ENCODE measurements around the gene DENND1C. TPM values are rescaled to one million over a fixed set of nuclear protein-coding genes. Genes with fewer than 3 reads are reported as not detected.

DENND1C gene
- total RNA-seq, 4 donors from 2014 or later, result 1.1 to 8.1 (median 2.5) TPM

DNA sequence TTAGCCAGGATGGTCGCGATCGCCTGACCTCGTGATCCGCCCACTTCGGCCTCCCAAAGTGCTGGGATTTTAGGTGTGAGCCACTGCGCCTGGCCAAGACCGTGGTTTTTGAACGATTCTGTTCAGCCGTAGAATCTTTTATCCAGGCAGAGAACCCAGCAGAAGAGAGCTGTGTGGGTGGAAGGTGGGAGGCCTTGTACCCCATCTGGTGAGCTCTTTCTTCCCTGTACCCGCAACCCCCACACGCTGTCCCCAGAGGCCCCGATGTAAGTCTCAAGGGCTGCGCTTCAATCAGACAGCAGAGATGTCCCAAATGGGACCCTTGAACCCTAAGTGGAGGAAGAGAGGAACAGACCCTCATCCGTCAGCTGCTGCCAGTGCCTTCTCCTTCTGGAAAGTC, 25.7 kb downstream of the DENND1C start:
- 96 to 98% methylated on average over 15 of the region's 15 CpGs for WGBS, 2 donors
- H3K4me3 ChIP-seq, result no peak overlapping the region
- no peaks in the 10 kb centered on the region for H3K27me3 ChIP-seq
- H3K4me1 ChIP-seq, result peaks cover 0 to 24% (median 9%) of the 10 kb centered on the region in 4 donors
- DNase-seq (ENCODE audit: low spot score in 2 of 2), result no peak
- H3K9me3 ChIP-seq, result peaks cover 0 to 27% (median 0%) of the 10 kb centered on the region in 4 donors
- H3K36me3 ChIP-seq, result peaks cover 3 to 71% (median 9%) of the 10 kb centered on the region in 3 donors
- TF ChIP-seq POLR2A (IDR thresholded peaks at IDR 0.05) (no peak), EP300 (IDR thresholded peaks at IDR 0.05) (no peak)
- TF ChIP-seq, protein P1, sequence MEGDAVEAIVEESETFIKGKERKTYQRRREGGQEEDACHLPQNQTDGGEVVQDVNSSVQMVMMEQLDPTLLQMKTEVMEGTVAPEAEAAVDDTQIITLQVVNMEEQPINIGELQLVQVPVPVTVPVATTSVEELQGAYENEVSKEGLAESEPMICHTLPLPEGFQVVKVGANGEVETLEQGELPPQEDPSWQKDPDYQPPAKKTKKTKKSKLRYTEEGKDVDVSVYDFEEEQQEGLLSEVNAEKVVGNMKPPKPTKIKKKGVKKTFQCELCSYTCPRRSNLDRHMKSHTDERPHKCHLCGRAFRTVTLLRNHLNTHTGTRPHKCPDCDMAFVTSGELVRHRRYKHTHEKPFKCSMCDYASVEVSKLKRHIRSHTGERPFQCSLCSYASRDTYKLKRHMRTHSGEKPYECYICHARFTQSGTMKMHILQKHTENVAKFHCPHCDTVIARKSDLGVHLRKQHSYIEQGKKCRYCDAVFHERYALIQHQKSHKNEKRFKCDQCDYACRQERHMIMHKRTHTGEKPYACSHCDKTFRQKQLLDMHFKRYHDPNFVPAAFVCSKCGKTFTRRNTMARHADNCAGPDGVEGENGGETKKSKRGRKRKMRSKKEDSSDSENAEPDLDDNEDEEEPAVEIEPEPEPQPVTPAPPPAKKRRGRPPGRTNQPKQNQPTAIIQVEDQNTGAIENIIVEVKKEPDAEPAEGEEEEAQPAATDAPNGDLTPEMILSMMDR (IDR thresholded peaks at IDR 0.05), result no peak
- no peak overlapping the region for H3K27ac ChIP-seq

DNA sequence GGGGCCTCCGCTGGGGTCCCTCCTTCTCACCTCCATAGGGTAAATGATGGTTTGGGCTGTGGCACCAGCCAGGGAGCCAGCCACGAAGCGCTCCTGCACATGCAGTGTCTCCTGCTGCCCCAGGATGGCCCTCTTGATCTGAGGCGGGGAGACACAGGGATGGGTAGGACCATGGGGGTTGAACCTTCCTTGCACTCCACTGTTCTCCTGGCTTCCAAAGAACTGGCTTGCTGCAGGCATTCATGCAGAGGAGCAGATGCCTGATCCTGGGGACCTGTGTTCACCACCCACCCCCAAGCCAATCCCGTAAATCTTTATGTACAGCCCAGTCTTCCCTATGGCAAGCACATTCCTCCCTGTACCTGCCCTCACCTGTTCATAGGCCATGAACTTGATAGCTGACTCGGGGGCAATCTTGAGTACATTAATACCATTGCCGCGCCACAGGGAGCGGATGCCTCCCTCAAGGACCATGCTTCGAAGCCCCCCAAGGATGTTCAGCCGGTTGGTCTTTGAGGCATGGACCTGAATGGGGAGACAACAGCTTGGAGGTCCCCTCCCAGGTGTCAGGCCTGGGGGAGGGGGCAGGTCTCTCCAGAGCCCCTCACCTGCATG, 27.5 kb downstream of the DENND1C start:
- no peak for TF ChIP-seq EP300 (IDR thresholded peaks at IDR 0.05)
- TF ChIP-seq POLR2A (IDR thresholded peaks at IDR 0.05), result no peak
- TF ChIP-seq, protein P1 (IDR thresholded peaks at IDR 0.05), result no peak
- no peak for DNase-seq (ENCODE audit: low spot score in 2 of 2)
- H3K9me3 ChIP-seq, result peaks cover 0 to 27% (median 0%) of the 10 kb centered on the region in 4 donors
- peaks cover 3 to 88% (median 9%) of the 10 kb centered on the region in 3 donors for H3K36me3 ChIP-seq
- no peak overlapping the region for H3K27ac ChIP-seq
- WGBS, 2 donors, result 97% methylated on average over 8 to 11 of the region's 11 CpGs
- no peaks in the 10 kb centered on the region for H3K27me3 ChIP-seq
- peaks cover 0 to 12% (median 6%) of the 10 kb centered on the region in 4 donors for H3K4me1 ChIP-seq
- no peak overlapping the region for H3K4me3 ChIP-seq

DNA sequence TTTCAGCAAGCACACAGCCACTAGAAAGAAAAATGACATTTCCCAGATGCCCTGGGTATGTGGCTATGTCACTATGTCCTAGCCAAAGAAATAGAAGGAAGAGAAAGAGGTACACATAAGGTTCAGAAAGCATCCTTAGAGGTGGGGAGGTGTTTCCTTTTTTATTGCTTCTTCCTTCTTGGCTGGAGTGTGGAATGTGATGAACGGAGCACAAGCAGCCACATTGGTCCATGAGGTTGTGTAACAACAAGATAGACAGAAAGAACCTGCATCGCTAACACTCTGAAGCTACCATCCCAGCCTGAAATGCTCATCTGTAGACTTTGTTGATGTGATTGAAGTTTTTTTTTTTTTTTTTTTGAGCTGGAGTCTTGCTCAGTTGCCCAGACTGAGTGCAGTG, 28.7 kb downstream of the DENND1C start:
- no peak for DNase-seq (ENCODE audit: low spot score in 2 of 2)
- peaks cover 0 to under 1% (median 0%) of the 10 kb centered on the region in 4 donors for H3K4me1 ChIP-seq
- no peak overlapping the region for H3K4me3 ChIP-seq
- H3K9me3 ChIP-seq, result peaks cover 0 to 27% (median 0%) of the 10 kb centered on the region in 4 donors
- WGBS, 2 donors, result 96 to 97% methylated on average over 2 of the region's 2 CpGs
- peaks cover 3 to 99% (median 9%) of the 10 kb centered on the region in 3 donors for H3K36me3 ChIP-seq
- no peaks in the 10 kb centered on the region for H3K27me3 ChIP-seq
- no peak for TF ChIP-seq POLR2A (IDR thresholded peaks at IDR 0.05)
- no peak for TF ChIP-seq EP300 (IDR thresholded peaks at IDR 0.05)
- TF ChIP-seq, protein P1 (IDR thresholded peaks at IDR 0.05), result no peak
- H3K27ac ChIP-seq, result no peak overlapping the region

DNA sequence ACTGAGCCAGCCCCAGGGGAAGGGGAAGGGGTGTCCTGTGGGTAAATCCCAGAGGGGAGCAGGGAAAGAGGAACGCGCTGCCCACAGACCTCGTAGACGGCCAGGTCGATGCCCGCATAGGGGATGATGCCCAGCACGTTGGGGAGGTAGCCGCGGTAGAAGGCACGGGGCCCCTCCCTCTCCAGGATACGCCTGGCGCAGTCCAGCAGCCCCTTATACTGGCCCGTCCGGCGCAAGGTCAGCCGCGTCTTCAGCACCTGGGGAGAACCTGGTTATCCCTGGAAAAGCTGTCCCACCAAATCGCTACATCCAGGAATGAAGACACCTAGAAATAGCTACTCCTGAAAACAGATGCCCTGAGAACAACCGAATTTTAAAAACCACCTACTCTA, 29.4 kb downstream of the DENND1C start:
- Histone ChIP-seq H3K27me3 (no peaks in the 10 kb centered on the region), H3K27ac (no peak overlapping the region), H3K4me3 (no peak overlapping the region), H3K36me3 (peaks cover 3 to 99% (median 9%) of the 10 kb centered on the region in 3 donors), H3K4me1 (no peaks in the 10 kb centered on the region), H3K9me3 (peaks cover 0 to 28% (median 0%) of the 10 kb centered on the region in 4 donors)
- no peak for DNase-seq (ENCODE audit: low spot score in 2 of 2)
- no peak for TF ChIP-seq EP300 (IDR thresholded peaks at IDR 0.05)
- TF ChIP-seq, protein P1 (IDR thresholded peaks at IDR 0.05), result no peak
- TF ChIP-seq POLR2A (IDR thresholded peaks at IDR 0.05), result no peak
- WGBS, 2 donors, result 94% methylated on average over 19 of the region's 19 CpGs

DNA sequence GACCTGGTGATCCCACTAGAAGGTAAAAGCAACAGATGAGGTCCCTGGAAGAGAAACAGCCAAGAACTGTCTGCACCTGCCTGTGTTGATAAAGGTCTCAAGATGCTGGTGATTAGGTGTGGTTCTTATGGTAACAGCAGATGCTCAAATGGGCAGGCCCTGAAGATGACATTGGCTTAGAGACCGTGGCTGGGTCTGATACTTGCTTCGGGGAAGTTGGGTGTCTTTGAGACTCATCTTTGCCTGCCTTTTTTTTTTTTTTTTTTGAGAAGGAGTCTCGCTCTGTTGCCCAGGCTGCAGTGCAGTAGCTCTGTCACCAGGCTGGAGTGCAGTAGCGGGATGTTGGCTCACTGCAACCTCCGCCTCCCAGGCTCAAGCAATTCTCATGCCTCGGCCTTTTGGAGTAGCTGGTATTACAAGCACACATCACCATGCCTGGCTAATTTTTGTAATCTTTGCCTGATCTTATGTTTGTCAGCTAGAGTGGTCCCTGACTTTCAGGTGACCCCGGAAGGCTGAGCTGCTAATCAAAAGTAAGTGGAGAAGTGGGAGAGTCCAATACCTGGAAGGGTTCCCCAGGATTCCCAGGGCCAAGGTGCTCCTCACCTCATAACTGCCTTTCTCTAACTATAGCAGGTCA, 29.9 kb downstream of the DENND1C start:
- H3K36me3 ChIP-seq, result peaks cover 3 to 99% (median 9%) of the 10 kb centered on the region in 3 donors
- TF ChIP-seq POLR2A (IDR thresholded peaks at IDR 0.05) (no peak), EP300 (IDR thresholded peaks at IDR 0.05) (no peak)
- TF ChIP-seq, protein P1 (IDR thresholded peaks at IDR 0.05), result no peak
- DNase-seq (ENCODE audit: low spot score in 2 of 2), result no peak
- 91 to 95% methylated on average over 7 of the region's 7 CpGs for WGBS, 2 donors
- no peak overlapping the region for H3K27ac ChIP-seq
- peaks cover 0 to 33% (median 0%) of the 10 kb centered on the region in 4 donors for H3K9me3 ChIP-seq
- H3K27me3 ChIP-seq, result no peaks in the 10 kb centered on the region
- no peaks in the 10 kb centered on the region for H3K4me1 ChIP-seq
- H3K4me3 ChIP-seq, result no peak overlapping the region
